Ovary (tissue), 3 donors: ENCODE results near the gene SFXN5.

ENCODE experiments used
- CTCF ChIP-seq, 3 donors: fragments of 450-650 bp in 2 of 3; fragments of 200-600 bp in 1 of 3; IDR thresholded peaks; one replicate each; pipeline versions ENCODE4 v1.5.1 to v1.8.0; 2016 to 2022; ENCODE audit warnings: antibody characterized with exemption in 3 of 3, mild to moderate bottlenecking in 1 of 3
- POLR2A ChIP-seq: fragments of 450-650 bp; IDR thresholded peaks from one replicate; pipeline ENCODE4 v1.6.1; 2017; ENCODE audit warnings: antibody characterized with exemption, mild to moderate bottlenecking, moderate library complexity
- donor health status: DM: no; HTN: no; CAD: no.

DNA sequence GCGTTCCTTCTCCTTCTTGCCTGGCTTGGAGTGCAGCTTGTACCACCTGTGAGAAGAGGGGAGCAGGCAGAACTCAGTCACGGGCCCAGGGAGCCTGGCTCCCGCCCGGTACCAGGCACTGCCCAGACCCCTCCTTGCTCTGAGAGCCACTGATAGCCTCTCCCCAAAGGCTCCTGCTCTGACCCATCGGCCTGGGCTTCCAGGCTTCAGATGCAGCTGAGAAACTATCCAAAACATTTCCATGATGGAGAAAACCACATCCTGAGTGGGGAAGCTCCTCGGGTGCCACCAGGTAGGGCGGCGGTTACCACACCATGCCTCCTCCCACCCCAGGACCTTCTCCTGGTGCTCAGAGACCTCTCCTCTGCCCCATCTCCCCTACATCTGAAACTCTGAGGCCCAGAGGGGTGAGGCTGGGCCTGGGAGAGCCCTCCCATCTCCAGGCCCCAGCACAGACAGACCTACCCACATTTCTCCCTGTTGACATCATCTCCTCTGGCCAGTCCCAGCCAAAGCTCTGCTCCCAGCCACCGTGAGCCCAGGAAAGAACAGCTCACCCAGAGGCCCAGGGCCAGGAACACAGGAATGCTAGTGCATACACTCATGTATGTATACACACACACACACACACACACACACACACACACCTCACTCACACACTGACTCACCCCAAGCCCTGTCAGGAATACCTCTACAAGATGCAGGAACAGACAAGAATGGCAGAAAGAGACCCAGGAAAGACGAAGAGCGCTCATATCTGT is 17.9 kb upstream of the SFXN5 start:
- TF ChIP-seq POLR2A, result no peak
- no peak for TF ChIP-seq CTCF (IDR thresholded peaks at IDR 0.05)
